Measurements from ENCODE around the gene FAHD2B. TPM values are rescaled to one million over a fixed set of nuclear protein-coding genes. Genes with fewer than 3 reads are reported as not detected.
A peak's percentile ranks its signal among the peaks of the same experiment; 100 is the strongest.
"Not testable (repeated sequence)": the region's sequence is repeated elsewhere in the genome, so short reads cannot be mapped to it uniquely, and the experiment has no call there.

Gene FAHD2B
- total and polyA plus RNA-seq, 7 experiments from 2014 or later, result 11.5 to 24.8 (median 14.6) TPM

GRCh38 chr2:97056150-97056549, 38.5 kb downstream of the FAHD2B start:
- H3K4me1 Mint-ChIP-seq; H3K27ac Mint-ChIP-seq; H3K4me1 ChIP-seq (ENCODE audit: control insufficient read depth in 2 of 2, insufficient read depth in 2 of 2, low read length in 2 of 2); H3K36me3 ChIP-seq (ENCODE audit: control insufficient read depth in 2 of 3, insufficient read depth in 3 of 3, low read length in 3 of 3); H3K9me3 ChIP-seq (ENCODE audit: control insufficient read depth in 2 of 3, low read length in 3 of 3); H3K4me3 Mint-ChIP-seq; H3K27ac ChIP-seq (ENCODE audit: low read depth, low read length); H3K27me3 ChIP-seq (ENCODE audit: control insufficient read depth in 2 of 2, insufficient read depth in 2 of 2, low read length in 2 of 2); CTCF ChIA-PET; intact Hi-C loops (cut with micrococcal nuclease); H3K4me3 ChIP-seq (ENCODE audit: low read length); POLR2A ChIA-PET; H3K36me3 Mint-ChIP-seq; H3K9me3 Mint-ChIP-seq; ATAC-seq; DNase-seq: not testable (repeated sequence)
- H3K27me3 Mint-ChIP-seq, result peaks cover 0 to 14% (median 0%) of the 10 kb centered on the region in 5 donors

GRCh38 chr2:97050032-97050431, 44.6 kb downstream of the FAHD2B start:
- CTCF ChIA-PET; H3K27me3 ChIP-seq (ENCODE audit: control insufficient read depth in 2 of 2, insufficient read depth in 2 of 2, low read length in 2 of 2); intact Hi-C loops (cut with micrococcal nuclease); ATAC-seq; H3K4me3 ChIP-seq (ENCODE audit: low read length); H3K9me3 Mint-ChIP-seq; DNase-seq; H3K36me3 Mint-ChIP-seq; H3K4me1 ChIP-seq (ENCODE audit: control insufficient read depth in 2 of 2, insufficient read depth in 2 of 2, low read length in 2 of 2); H3K9me3 ChIP-seq (ENCODE audit: control insufficient read depth in 2 of 3, low read length in 3 of 3); H3K4me1 Mint-ChIP-seq; POLR2A ChIA-PET; H3K36me3 ChIP-seq (ENCODE audit: control insufficient read depth in 2 of 3, insufficient read depth in 3 of 3, low read length in 3 of 3); H3K4me3 Mint-ChIP-seq; H3K27ac ChIP-seq (ENCODE audit: low read depth, low read length): not testable (repeated sequence)
- H3K27me3 Mint-ChIP-seq, result peaks cover 0 to 23% (median 7%) of the 10 kb centered on the region in 5 donors
- peak overlapping the region in 1 of 9 donors; percentile 4 for H3K27ac Mint-ChIP-seq

- Mint-ChIP-seq H3K4me3 (peak overlapping the region in 2 of 10 donors; percentile 30 to 39), H3K27me3 (peaks cover 0 to 30% (median 7%) of the 10 kb centered on the region in 5 donors), H3K27ac (peak overlapping the region in 2 of 9 donors; percentile 62 to 83)
- H3K36me3 Mint-ChIP-seq; DNase-seq; ATAC-seq; H3K27me3 ChIP-seq (ENCODE audit: control insufficient read depth in 2 of 2, insufficient read depth in 2 of 2, low read length in 2 of 2); H3K9me3 Mint-ChIP-seq; H3K27ac ChIP-seq (ENCODE audit: low read depth, low read length); H3K4me3 ChIP-seq (ENCODE audit: low read length); CTCF ChIA-PET; intact Hi-C loops (cut with micrococcal nuclease); POLR2A ChIA-PET; H3K4me1 Mint-ChIP-seq; H3K9me3 ChIP-seq (ENCODE audit: control insufficient read depth in 2 of 3, low read length in 3 of 3); H3K36me3 ChIP-seq (ENCODE audit: control insufficient read depth in 2 of 3, insufficient read depth in 3 of 3, low read length in 3 of 3); H3K4me1 ChIP-seq (ENCODE audit: control insufficient read depth in 2 of 2, insufficient read depth in 2 of 2, low read length in 2 of 2): not testable (repeated sequence)
Measured at GRCh38 chr2:97048448-97048847, 46.2 kb downstream of the FAHD2B start.

- not testable (repeated sequence) for H3K4me1 Mint-ChIP-seq
Measured at GRCh38 chr2:97046676-97047075, 48.0 kb downstream of the FAHD2B start.

GRCh38 chr2:97045895-97046499, 48.7 kb downstream of the FAHD2B start:
- CTCF ChIA-PET, result not testable (repeated sequence)

More at GRCh38 chr2:97046676-97047075, 48.0 kb downstream of the FAHD2B start:
- H3K4me3 ChIP-seq (ENCODE audit: low read length); H3K9me3 ChIP-seq (ENCODE audit: control insufficient read depth in 2 of 3, low read length in 3 of 3); H3K36me3 ChIP-seq (ENCODE audit: control insufficient read depth in 2 of 3, insufficient read depth in 3 of 3, low read length in 3 of 3); ATAC-seq; H3K4me1 ChIP-seq (ENCODE audit: control insufficient read depth in 2 of 2, insufficient read depth in 2 of 2, low read length in 2 of 2); H3K36me3 Mint-ChIP-seq; H3K27ac ChIP-seq (ENCODE audit: low read depth, low read length); H3K27ac Mint-ChIP-seq; H3K9me3 Mint-ChIP-seq; CTCF ChIA-PET; intact Hi-C loops (cut with micrococcal nuclease); DNase-seq; POLR2A ChIA-PET; H3K4me3 Mint-ChIP-seq; H3K27me3 ChIP-seq (ENCODE audit: control insufficient read depth in 2 of 2, insufficient read depth in 2 of 2, low read length in 2 of 2): not testable (repeated sequence)
- peaks cover 0 to 40% (median 11%) of the 10 kb centered on the region in 5 donors for H3K27me3 Mint-ChIP-seq

More at GRCh38 chr2:97045895-97046499, 48.7 kb downstream of the FAHD2B start:
- H3K4me1 ChIP-seq (ENCODE audit: control insufficient read depth in 2 of 2, insufficient read depth in 2 of 2, low read length in 2 of 2); H3K36me3 ChIP-seq (ENCODE audit: control insufficient read depth in 2 of 3, insufficient read depth in 3 of 3, low read length in 3 of 3); H3K4me3 Mint-ChIP-seq; DNase-seq; H3K27me3 ChIP-seq (ENCODE audit: control insufficient read depth in 2 of 2, insufficient read depth in 2 of 2, low read length in 2 of 2); intact Hi-C loops (cut with micrococcal nuclease); H3K4me1 Mint-ChIP-seq; H3K27ac ChIP-seq (ENCODE audit: low read depth, low read length); ATAC-seq; H3K36me3 Mint-ChIP-seq; H3K9me3 Mint-ChIP-seq; POLR2A ChIA-PET; H3K9me3 ChIP-seq (ENCODE audit: control insufficient read depth in 2 of 3, low read length in 3 of 3); H3K4me3 ChIP-seq (ENCODE audit: low read length): not testable (repeated sequence)
- Mint-ChIP-seq H3K27ac (peak overlapping the region in 1 of 9 donors; percentile 9), H3K27me3 (peaks cover 0 to 40% (median 11%) of the 10 kb centered on the region in 5 donors)

Other genes with a start within 250 kb of the FAHD2B start
- gene ANKRD39, start 236.9 kb downstream of the FAHD2B start, total RNA-seq, result 10 to 100 TPM; 12.0 to 38.4 (median 16.4) TPM
- 10 to 100 TPM; 15.6 to 19.9 TPM for gene ANKRD39, start 236.9 kb downstream of the FAHD2B start, polyA plus RNA-seq
- gene SEMA4C, start 224.8 kb downstream of the FAHD2B start, total RNA-seq, result 10 to 100 TPM; 33.5 to 74.7 (median 44.1) TPM
- 1 to 10 TPM; 3.1 to 5.1 TPM for gene SEMA4C, start 224.8 kb downstream of the FAHD2B start, polyA plus RNA-seq
- 1 to 10 TPM in 2 of 5 experiments, under 1 TPM in 2, not detected in 1; 0.97 to 2.1 (median 1.1) TPM for gene FAM178B, start 108.3 kb downstream of the FAHD2B start, total RNA-seq
- gene FAM178B, start 108.3 kb downstream of the FAHD2B start, polyA plus RNA-seq, result under 1 TPM; 0.49 to 0.97 TPM
- 10 to 100 TPM; 51.5 to 76.3 (median 58.0) TPM for gene ANKRD36, start 18.3 kb upstream of the FAHD2B start, total RNA-seq
- gene ANKRD36, start 18.3 kb upstream of the FAHD2B start, polyA plus RNA-seq, result 10 to 100 TPM in 1 of 2 donors, 1 to 10 TPM in 1; 6.9 to 11.4 TPM